Omental fat pad (tissue), 4 donors: ENCODE results near the gene TSHZ3. TPM values are rescaled to one million over a fixed set of nuclear protein-coding genes. Genes with fewer than 3 reads are reported as not detected.

ENCODE experiments used
- ATAC-seq: fragments of 150-250 bp; one replicate; pipeline ENCODE4 v1.9.1; 2016; ENCODE audit warnings: mild to moderate bottlenecking, moderate library complexity; ENCODE audit not compliant: low FRiP score
- DNase-seq: peaks from one replicate; pipeline ENCODE4 v3.0.0-alpha.2; 2019; ENCODE audit warnings: low spot score
- total RNA-seq, 4 donors: library from RNA; depleted of rRNA; stranded (reverse); fragments of >200 nt; gene quantifications; one replicate each; pipeline ENCODE4 v1.1.0, GENCODE V29; 2016
- TF ChIP-seq, protein P1 (sequence below), 3 donors: fragments of 450-650 bp; IDR thresholded peaks; one replicate each; pipeline ENCODE4 v1.5.1; 2016 to 2017; ENCODE audit warnings: antibody characterized with exemption in 3 of 3, mild to moderate bottlenecking in 3 of 3, moderate library complexity in 2 of 3

The TSHZ3 gene
- total RNA-seq, 4 donors from 2014 or later = 6.3 to 10.6 (median 10.4) TPM

DNA sequence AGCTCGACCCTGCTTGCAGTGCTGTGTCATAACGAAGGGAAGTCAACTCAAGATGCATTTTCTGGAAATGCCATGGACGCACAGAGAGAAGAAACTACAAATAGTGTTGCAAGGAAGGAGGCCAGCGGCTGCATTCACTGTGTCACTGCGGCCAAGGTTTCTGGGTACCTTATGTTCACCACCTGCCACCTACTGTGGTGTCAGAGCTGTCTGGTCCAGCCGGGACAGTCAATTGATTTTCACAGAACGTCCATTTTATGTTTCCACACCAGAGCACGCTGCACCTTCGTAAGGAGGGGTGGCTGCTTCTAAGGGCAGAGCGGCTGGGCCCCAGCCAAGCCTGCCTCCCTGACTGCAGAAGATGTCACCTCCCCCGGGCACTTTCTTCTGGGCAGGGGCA, 17.7 kb downstream of the TSHZ3 start:
- ATAC-seq (no peak), DNase-seq (no peak)
- TF ChIP-seq, protein P1, sequence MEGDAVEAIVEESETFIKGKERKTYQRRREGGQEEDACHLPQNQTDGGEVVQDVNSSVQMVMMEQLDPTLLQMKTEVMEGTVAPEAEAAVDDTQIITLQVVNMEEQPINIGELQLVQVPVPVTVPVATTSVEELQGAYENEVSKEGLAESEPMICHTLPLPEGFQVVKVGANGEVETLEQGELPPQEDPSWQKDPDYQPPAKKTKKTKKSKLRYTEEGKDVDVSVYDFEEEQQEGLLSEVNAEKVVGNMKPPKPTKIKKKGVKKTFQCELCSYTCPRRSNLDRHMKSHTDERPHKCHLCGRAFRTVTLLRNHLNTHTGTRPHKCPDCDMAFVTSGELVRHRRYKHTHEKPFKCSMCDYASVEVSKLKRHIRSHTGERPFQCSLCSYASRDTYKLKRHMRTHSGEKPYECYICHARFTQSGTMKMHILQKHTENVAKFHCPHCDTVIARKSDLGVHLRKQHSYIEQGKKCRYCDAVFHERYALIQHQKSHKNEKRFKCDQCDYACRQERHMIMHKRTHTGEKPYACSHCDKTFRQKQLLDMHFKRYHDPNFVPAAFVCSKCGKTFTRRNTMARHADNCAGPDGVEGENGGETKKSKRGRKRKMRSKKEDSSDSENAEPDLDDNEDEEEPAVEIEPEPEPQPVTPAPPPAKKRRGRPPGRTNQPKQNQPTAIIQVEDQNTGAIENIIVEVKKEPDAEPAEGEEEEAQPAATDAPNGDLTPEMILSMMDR (IDR thresholded peaks at IDR 0.05) = no peak

GRCh38 chr19:31330761-31331160, 18.5 kb downstream of the TSHZ3 start:
- TF ChIP-seq, protein P1 (IDR thresholded peaks at IDR 0.05) = no peak
- no peak for DNase-seq
- no peak for ATAC-seq

DNA sequence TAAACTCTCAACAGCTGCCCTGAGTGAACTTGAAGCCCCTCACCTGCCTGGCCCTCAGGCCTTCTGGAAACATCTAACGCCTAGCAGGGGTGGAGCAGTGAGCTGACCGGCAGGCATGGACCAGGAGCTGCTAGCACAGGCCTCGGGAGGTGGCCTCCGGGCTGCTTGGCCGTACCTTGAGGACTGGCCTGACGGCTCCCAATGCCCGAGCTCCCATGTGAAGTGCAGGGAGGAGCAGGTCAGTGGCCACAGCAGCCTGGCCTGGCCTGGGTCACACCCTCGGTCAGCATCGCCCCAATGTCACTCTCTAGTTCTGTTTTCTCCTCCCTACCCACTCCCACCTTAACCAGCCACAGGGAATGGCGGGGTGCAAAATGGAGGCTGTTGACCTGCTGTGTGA, 19.0 kb downstream of the TSHZ3 start:
- ATAC-seq = no peak
- TF ChIP-seq, protein P1 (IDR thresholded peaks at IDR 0.05) = no peak
- no peak for DNase-seq

DNA sequence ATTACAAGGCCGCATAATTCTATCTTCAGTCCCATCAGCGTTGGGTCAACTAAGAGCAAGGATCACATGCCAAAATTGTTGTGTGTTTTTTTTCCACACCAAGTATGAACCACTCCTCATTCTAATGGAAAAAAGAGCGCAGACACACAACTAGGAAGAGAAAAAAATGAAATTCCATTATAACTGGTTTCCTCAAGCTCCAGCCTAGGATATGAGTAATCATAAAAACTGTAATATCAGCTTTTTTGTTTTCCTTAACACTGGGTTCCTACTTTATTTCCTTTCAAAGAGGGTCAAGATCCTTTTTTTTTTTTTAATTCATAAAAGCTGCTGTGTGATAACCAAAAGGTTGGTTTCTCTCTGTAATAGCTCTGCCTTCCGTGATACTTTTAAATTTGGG, 19.4 kb downstream of the TSHZ3 start:
- DNase-seq (no peak), ATAC-seq (no peak)

DNA sequence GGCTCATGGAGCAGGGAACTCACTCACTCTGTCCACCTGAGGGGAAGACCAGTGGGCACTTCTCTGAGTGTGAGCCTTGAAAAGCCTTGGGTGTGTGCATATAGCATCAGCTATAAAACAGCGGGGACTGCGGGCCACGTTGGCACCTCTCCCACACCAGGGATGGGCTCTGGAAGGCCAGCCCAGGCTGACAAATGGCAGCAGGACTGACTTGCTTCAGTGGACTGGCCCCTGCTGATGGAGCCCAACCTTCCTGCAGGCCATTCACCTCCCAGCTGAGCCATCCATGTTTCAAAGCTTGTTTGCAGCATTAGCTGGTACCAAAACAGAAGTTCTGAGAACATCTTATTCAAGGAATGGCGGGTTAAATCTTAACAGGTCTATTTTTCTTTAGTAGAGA, 21.0 kb downstream of the TSHZ3 start:
- DNase-seq (no peak), ATAC-seq (no peak)
- TF ChIP-seq, protein P1 (IDR thresholded peaks at IDR 0.05) = no peak

More for the DNA sequence above, 19.4 kb downstream of the TSHZ3 start:
- TF ChIP-seq, protein P1 (IDR thresholded peaks at IDR 0.05) = no peak

GRCh38 chr19:31326329-31327028, 22.8 kb downstream of the TSHZ3 start:
- DNase-seq = no peak
- ATAC-seq = no peak
- TF ChIP-seq, protein P1 (IDR thresholded peaks at IDR 0.05) = no peak

DNA sequence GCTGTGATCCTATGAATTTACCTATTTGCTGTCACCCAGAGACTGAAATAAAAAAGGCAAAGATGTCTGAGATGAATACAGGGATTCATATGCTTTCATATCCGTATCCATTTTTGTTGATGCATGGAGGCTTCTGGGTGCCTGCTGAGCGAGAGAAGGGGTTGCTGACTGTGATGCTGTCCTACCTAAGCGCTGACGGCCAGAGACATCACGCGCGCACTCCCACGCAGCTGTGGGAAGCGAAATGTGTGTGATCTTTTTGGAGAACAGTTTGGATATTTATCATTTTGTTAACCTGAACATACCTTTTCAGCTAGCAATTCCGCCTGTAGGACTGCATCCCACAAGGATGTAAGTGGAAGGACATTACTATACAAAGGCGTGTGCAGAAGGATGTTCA, 23.9 kb downstream of the TSHZ3 start:
- DNase-seq = no peak
- ATAC-seq = no peak
- TF ChIP-seq, protein P1 (IDR thresholded peaks at IDR 0.05) = no peak
